Mesodermal cell (in vitro differentiated cells): ENCODE results near the gene FAAP100.
"Not testable (repeated sequence)": the region's sequence is repeated elsewhere in the genome, so short reads cannot be mapped to it uniquely, and the experiment has no call there.

Experiments
- H3K27ac ChIP-seq: 2 replicates; pipeline ENCODE4 v1.7.0; 2013; ENCODE audit warnings: mild to moderate bottlenecking, low read depth, low read length, moderate library complexity; ENCODE audit not compliant: severe bottlenecking
- H3K36me3 ChIP-seq: 2 replicates; pipeline ENCODE4 v1.7.1; 2013; ENCODE audit warnings: mild to moderate bottlenecking, low read length, moderate library complexity; ENCODE audit not compliant: control insufficient read depth, insufficient read depth
- H3K4me1 ChIP-seq: one replicate; pipeline ENCODE4 v1.7.1; 2013; ENCODE audit warnings: mild to moderate bottlenecking, low read length; ENCODE audit not compliant: insufficient read depth, control insufficient read depth, poor library complexity, severe bottlenecking
- H3K4me3 ChIP-seq: 2 replicates; pipeline ENCODE4 v1.7.0; 2013; ENCODE audit warnings: low read length, control low read depth, mild to moderate bottlenecking; ENCODE audit not compliant: insufficient read depth, poor library complexity, severe bottlenecking; ENCODE audit errors: extremely low read depth
- H3K9me3 ChIP-seq: 2 replicates; pipeline ENCODE4 v1.7.1; 2013; ENCODE audit warnings: mild to moderate bottlenecking, low read length, moderate library complexity; ENCODE audit not compliant: control insufficient read depth
- WGBS, 2 experiments: methylation state at CpG; one replicate each; pipeline ENCODE4 v1.1.5; 2013; ENCODE audit warnings: missing lambda C conversion rate in 2 of 2; ENCODE audit not compliant: insufficient coverage in 2 of 2; 5-methylcytosine and 5-hydroxymethylcytosine counted together

The FAAP100 gene

DNA sequence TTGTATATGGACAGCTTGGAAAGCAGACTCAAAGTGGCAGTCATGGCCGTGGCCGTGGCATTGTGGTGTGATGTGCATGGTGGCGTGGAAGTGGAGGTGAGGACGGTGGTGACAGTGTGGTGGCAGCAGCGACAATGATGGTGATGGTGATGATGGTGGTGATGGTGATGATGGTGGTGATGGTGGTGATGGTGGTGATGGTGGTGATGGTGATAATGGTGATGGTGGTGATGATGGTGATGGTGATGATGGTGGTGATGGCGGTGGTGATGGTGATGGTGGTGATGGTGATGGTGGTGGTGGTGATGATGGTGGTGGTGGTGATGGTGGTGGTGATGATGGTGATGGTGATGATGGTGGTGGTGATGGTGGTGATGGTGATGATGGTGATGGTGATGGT is 21.1 kb downstream of the FAAP100 start:
- not testable (repeated sequence) for H3K4me3 ChIP-seq, H3K4me1 ChIP-seq, H3K27ac ChIP-seq, H3K36me3 ChIP-seq, H3K9me3 ChIP-seq
- 79 to 90% methylated on average over 5 to 6 of the region's 6 CpGs for WGBS, 2 experiments

DNA sequence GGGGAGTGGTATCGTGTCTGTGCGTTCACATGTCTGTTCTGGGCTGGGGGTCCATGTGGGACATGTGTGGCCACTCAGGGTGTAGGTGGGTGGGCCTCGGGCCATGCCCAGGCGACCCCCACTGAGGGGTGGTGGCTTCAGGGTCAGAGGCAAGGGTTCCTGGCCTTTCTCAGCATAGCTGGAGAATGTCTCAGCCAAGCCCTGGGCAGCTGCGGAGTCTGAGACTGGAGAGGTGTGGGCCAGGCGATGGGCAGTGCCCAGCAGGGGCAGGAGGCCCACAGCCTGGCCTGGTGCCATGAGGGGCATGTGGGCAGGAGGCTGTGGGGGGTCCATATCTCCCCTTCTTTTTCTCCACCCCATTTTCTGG is 22.7 kb downstream of the FAAP100 start:
- no peaks in the 10 kb centered on the region for H3K4me1 ChIP-seq
- H3K4me3 ChIP-seq, result no peak overlapping the region
- no peak overlapping the region for H3K27ac ChIP-seq
- WGBS, 2 experiments, result 87 to 92% methylated on average over 4 to 6 of the region's 6 CpGs
- no peaks in the 10 kb centered on the region for H3K9me3 ChIP-seq
- H3K36me3 ChIP-seq, result no peaks in the 10 kb centered on the region

DNA sequence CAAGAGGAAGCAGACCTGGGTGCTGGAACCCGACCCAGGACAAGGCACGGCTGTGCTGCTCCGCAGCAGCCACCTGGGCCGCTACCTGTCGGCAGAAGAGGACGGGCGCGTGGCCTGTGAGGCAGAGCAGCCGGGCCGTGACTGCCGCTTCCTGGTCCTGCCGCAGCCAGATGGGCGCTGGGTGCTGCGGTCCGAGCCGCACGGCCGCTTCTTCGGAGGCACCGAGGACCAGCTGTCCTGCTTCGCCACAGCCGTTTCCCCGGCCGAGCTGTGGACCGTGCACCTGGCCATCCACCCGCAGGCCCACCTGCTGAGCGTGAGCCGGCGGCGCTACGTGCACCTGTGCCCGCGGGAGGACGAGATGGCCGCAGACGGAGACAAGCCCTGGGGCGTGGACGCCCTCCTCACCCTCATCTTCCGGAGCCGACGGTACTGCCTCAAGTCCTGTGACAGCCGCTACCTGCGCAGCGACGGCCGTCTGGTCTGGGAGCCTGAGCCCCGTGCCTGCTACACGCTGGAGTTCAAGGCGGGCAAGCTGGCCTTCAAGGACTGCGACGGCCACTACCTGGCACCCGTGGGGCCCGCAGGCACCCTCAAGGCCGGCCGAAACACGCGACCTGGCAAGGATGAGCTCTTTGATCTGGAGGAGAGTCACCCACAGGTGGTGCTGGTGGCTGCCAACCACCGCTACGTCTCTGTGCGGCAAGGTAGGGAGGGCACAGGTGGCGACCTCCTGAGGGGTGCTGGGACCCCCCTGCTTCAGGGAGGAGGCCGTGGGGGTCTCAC is 23.3 kb downstream of the FAAP100 start:
- H3K27ac ChIP-seq, result no peak overlapping the region
- H3K4me1 ChIP-seq, result no peaks in the 10 kb centered on the region
- 93 to 94% methylated on average over 59 to 62 of the region's 62 CpGs for WGBS, 2 experiments
- no peaks in the 10 kb centered on the region for H3K36me3 ChIP-seq
- H3K4me3 ChIP-seq, result no peak overlapping the region
- H3K9me3 ChIP-seq, result no peaks in the 10 kb centered on the region

DNA sequence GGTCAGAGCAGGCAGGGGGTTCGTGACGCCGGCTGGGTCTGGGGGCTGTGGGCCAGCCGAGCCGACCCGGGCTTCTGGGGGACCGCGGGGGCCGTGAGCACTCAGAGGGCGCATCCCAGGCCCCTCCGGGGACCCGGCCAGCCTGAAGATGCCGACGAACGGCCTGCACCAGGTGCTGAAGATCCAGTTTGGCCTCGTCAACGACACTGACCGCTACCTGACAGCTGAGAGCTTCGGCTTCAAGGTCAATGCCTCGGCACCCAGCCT is 23.8 kb downstream of the FAAP100 start:
- peaks cover 3% of the 10 kb centered on the region for H3K4me1 ChIP-seq
- no peak overlapping the region for H3K4me3 ChIP-seq
- H3K36me3 ChIP-seq, result no peaks in the 10 kb centered on the region
- H3K27ac ChIP-seq, result no peak overlapping the region
- 82 to 86% methylated on average over 12 to 18 of the region's 20 CpGs for WGBS, 2 experiments
- no peaks in the 10 kb centered on the region for H3K9me3 ChIP-seq

DNA sequence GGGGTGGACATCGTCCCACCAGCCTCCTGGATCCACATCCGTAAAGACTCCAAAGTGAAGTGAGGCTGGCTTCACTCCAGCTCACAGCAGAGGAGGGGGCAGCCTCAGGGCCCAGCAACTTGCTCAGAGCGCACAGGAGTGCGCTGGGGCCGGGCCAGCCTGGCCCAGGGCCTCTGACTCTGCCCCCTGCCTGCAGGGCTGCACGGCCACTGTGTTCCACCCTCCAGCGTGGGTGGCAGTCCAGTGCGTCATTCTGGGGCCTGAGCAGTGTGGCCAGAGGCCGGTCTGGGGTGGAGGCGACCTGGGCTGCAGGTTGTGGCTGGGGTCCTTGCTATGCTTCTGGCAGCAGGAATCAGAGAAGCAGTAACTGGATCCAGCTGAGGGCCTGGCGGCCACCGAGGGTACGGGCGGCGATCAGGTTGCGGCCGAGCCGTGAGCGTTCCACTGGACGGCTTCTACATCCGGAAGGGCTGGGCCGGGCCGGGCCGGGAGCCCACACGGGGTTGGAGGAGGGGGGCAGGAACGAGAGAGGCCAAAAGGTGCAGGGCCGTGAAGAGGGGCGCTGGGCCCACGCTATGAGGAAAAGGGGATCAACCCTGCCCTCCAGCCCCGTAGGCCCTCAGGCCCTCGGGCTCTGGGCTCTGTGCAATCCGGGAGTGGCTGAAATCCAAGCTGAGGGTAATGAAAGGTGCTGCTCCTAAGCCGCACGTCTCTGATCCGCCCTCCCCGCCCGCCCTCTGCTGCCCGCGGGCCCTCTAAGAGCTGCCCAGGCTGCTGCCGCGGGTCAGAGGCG is 24.4 kb downstream of the FAAP100 start, which contains the start of gene FSCN2:
Gene FSCN2, plus strand, starts transcription at position 787 of the 793 bp plus-strand sequence. CDS start 155 bp downstream, outside the sequence.
- 83 to 88% methylated on average over 38 to 41 of the region's 42 CpGs for WGBS, 2 experiments
- no peak within 1 kb of the TSS for H3K4me3 ChIP-seq
- H3K4me1 ChIP-seq, result peaks cover 3% of the 10 kb centered on the region
- no peaks in the 10 kb centered on the region for H3K36me3 ChIP-seq
- no peak within 1 kb of the TSS for H3K27ac ChIP-seq
- no peaks in the 10 kb centered on the region for H3K9me3 ChIP-seq

DNA sequence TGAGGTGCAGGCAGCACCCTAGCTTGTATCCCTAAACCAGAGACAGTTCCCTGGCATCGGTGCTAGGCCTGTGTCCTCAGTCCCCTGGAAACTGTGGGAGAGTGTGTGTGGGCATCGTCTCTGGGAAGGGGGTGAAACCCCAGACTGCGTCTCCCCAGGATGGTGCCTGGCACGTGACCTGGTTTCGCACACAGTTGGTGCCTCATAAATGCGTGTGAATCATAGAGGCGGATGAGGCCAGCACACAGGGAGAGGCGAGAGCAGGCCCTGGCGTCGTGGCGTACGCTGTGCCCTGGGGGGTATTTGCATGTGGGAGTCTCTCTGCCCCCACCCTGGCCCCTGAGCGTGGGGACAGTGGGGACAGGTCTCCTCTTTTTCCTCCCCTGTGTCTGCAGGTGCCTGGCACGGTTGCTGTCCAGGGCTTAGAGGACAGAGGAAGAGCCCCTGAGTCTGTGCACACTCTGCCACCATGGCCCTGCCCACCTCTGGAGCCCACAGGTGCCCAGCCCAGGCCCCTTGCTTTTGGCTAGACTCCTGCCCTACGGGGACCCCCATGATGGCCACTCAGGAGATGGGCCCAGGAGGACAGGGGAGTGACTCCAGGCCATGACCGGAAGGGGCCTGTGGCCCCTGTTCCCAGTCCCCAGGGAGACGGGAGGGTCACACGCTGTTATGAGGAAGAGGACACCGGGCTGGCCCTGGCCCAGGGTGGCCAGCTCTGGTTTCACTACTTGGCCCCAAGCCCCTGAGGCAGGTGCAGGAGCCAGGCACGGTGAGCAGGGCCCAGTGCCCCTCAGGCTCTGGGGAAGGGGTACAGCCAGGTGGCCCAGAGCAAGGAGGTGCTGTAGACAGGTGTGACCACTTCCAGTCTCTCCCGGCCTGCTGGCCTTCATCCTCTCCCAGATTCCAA is 25.2 kb downstream of the FAAP100 start:
- WGBS, 2 experiments, result 90 to 96% methylated on average over 19 of the region's 21 CpGs
- Histone ChIP-seq H3K4me1 (peaks cover 3% of the 10 kb centered on the region), H3K36me3 (no peaks in the 10 kb centered on the region)

DNA sequence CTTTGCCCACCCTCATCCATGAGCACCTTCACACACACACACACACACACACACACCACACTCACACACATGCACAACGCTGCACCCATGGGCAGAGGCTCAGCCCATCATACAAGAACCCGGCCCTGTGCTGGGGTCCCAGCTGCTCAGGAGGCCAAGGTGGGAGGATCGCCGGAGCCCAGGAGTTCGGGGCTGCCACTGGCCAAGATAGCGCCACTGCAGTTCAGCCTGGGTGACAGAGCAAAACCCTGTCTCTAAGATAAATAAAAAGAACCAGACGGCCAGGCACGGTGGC is 27.3 kb downstream of the FAAP100 start:
- 92% methylated on average over 7 to 8 of the region's 8 CpGs for WGBS, 2 experiments
- H3K36me3 ChIP-seq, result no peaks in the 10 kb centered on the region
- H3K27ac ChIP-seq, result no peak overlapping the region
- peaks cover 3% of the 10 kb centered on the region for H3K4me1 ChIP-seq
- H3K9me3 ChIP-seq, result no peaks in the 10 kb centered on the region
- no peak overlapping the region for H3K4me3 ChIP-seq

More for the DNA sequence above, 25.2 kb downstream of the FAAP100 start:
- Histone ChIP-seq H3K27ac (no peak overlapping the region), H3K4me3 (no peak overlapping the region), H3K9me3 (no peaks in the 10 kb centered on the region)

DNA sequence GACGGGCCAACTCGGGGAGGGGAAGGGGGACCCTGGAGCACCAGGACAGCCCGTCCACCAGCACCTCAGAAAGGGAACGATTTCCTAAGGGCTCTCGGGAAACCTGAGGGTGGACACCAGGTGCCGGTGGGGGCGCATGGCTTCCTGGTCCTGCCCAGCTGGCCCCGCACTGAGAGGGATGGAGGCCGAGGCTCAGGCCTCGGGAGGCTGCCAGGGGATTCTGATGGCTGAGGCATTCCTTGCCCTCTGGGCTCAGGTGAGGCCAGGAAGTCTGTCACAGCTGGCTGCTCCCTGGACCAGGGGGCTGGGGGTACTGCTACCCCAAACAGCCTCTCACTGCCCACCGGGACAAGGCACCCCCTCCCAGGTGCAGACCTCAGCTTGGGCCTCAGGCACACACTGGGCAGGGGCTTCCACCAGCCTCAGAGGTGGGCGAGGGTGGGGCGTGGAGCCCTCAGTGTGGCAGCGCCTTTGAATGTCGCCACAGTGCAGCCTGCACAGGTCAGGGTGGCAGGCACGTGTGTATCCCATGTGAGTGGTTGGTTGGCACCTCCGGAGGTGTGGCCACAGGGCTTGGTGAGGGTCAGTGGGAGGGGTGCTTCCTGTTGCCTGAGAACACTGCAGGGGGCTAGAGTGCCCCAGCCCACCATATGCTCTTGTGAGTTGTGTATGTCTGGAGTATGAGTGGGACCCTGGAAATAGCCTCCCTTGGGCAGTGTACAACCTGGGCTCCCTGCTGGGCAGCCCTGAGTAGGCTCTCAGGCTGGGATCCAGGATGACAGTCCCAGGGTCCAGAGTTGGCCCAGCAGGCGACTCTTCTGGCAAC is 27.9 kb downstream of the FAAP100 start:
- no peaks in the 10 kb centered on the region for H3K36me3 ChIP-seq
- no peak overlapping the region for H3K4me3 ChIP-seq
- 87 to 88% methylated on average over 11 to 16 of the region's 18 CpGs for WGBS, 2 experiments
- no peak overlapping the region for H3K27ac ChIP-seq
- H3K9me3 ChIP-seq, result no peaks in the 10 kb centered on the region
- peaks cover 8% of the 10 kb centered on the region for H3K4me1 ChIP-seq

DNA sequence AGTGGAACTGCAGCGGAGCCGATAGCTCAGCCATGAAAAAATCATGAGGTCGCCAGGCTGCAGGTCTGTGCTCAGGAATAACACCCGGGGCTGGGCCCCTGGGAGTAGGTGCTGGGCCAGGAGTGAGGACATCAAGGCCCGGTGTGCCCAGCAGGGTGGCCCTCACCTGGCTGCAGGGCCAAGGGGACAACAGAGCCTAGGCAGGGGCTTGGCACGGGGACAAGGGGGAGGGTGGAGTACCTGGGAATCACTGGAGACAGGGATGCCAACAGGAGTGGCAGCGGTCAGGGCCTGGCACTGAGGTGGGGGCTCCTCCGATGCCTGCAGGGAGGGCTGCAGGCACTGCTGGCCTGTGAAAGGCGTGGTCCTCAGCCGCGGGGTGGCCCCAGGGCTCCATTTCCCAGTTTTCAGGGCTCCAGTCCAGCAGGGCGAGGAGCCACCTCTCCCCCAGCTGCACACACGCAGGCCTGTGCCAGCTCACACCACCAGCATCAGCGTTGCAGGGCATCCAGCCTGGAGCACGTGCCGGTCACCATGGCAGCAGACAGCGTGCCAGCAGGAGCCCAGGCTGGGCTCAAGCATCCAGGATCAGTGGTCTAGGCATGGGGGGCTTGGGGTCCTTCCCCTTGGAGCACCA is 28.6 kb downstream of the FAAP100 start:
- Histone ChIP-seq H3K4me1 (peaks cover 11% of the 10 kb centered on the region), H3K4me3 (no peak overlapping the region), H3K9me3 (no peaks in the 10 kb centered on the region), H3K27ac (no peak overlapping the region), H3K36me3 (no peaks in the 10 kb centered on the region)
- 62 to 64% methylated on average over 17 of the region's 17 CpGs for WGBS, 2 experiments
